HCT116 (cell line): ENCODE measurements around the gene THADA.

ENCODE experiments used
- CBX3 ChIP-seq: IDR thresholded peaks from 2 replicates; pipeline ENCODE4 v1.6.1; 2012; ENCODE audit warnings: low read depth
- CTCF ChIP-seq, 3 experiments: fragments of 200-600 bp in 1 of 3; sonication (generic) in 1 of 3; IDR thresholded peaks in 2 of 3; conservative IDR thresholded peaks in 1 of 3; 2 replicates each; pipeline ENCODE4 v1.5.1; 2012 to 2017; ENCODE audit warnings: low read depth in 2 of 3, low read length in 2 of 3, antibody characterized with exemption in 1 of 3, borderline replicate concordance in 1 of 3, control low read depth in 1 of 3, mild to moderate bottlenecking in 1 of 3, mixed read lengths in 1 of 3, mixed run types in 1 of 3, moderate library complexity in 1 of 3; ENCODE audit not compliant: insufficient read depth in 1 of 3
- EGR1 ChIP-seq: IDR thresholded peaks from 2 replicates; pipeline ENCODE4 v1.6.1; 2012; ENCODE audit warnings: low read depth
- EZH2phosphoT487 ChIP-seq: fragments of 200-600 bp; IDR thresholded peaks from 2 replicates; pipeline ENCODE4 v1.6.1; 2018; ENCODE audit warnings: antibody characterized with exemption, borderline replicate concordance
- POLR2A ChIP-seq: IDR thresholded peaks from 2 replicates; pipeline ENCODE4 v1.7.0; 2011; ENCODE audit warnings: borderline replicate concordance; ENCODE audit not compliant: insufficient read depth, insufficient read length; ENCODE audit errors: extremely low read depth
- POLR2AphosphoS5 ChIP-seq: IDR thresholded peaks from 2 replicates; pipeline ENCODE4 v1.6.1; 2011; ENCODE audit warnings: mild to moderate bottlenecking, low read depth, low read length, moderate library complexity
- RAD21 ChIP-seq: IDR thresholded peaks from 2 replicates; pipeline ENCODE4 v1.6.1; 2012; ENCODE audit warnings: low read depth, mild to moderate bottlenecking
- REST ChIP-seq: IDR thresholded peaks from 2 replicates; pipeline ENCODE4 v1.6.1; 2012; ENCODE audit warnings: low read depth
- YY1 ChIP-seq: IDR thresholded peaks from 2 replicates; pipeline ENCODE4 v1.6.1; 2011; ENCODE audit warnings: low read length, low read depth, moderate library complexity, mild to moderate bottlenecking; ENCODE audit not compliant: insufficient replicate concordance; ENCODE audit errors: extremely low read depth
- ZBTB33 ChIP-seq: IDR thresholded peaks from 2 replicates; pipeline ENCODE4 v1.6.1; 2011; ENCODE audit warnings: mild to moderate bottlenecking, low read length, moderate library complexity; ENCODE audit not compliant: insufficient replicate concordance; ENCODE audit errors: extremely low read depth
- ZNF274 ChIP-seq: fragments of 200-500 bp; sonication (Bioruptor generic); IDR thresholded peaks from 2 replicates; pipeline ENCODE4 v1.6.1; 2014; ENCODE audit warnings: mild to moderate bottlenecking, low read depth, low read length, inconsistent platforms

- TF ChIP-seq POLR2AphosphoS5 (no peak), POLR2A (no peak), CTCF (IDR thresholded peaks at IDR 0.05 in 2 of 3, conservative IDR thresholded peaks at IDR 0.05 in 1 of 3; ENCODE audit: borderline replicate concordance in 1 of 3, insufficient read depth in 1 of 3, low read depth in 2 of 3, low read length in 2 of 3) (no peak), EGR1 (no peak), CBX3 (no peak), ZBTB33 (no peak), YY1 (no peak), RAD21 (no peak), EZH2phosphoT487 (no peak), REST (no peak), ZNF274 (no peak)
These were observed 354.3 kb downstream of the THADA start for GRCh38 chr2:43241558-43241957.
